Upper lobe of left lung (tissue), 6 donors: ENCODE measurements around the gene BMAL1. TPM values are rescaled to one million over a fixed set of nuclear protein-coding genes. Genes with fewer than 3 reads are reported as not detected.

Experiments
- ATAC-seq, 2 donors: fragments of 200-7000 bp; cut with Tn5 transposase; one replicate each; pipeline ENCODE4 v1.9.1; 2022; ENCODE audit warnings: mild to moderate bottlenecking in 2 of 2, moderate library complexity in 2 of 2; ENCODE audit not compliant: low FRiP score in 2 of 2
- DNase-seq, 2 donors: peaks; one replicate each; pipeline ENCODE4 v3.0.0-alpha.2; 2019 to 2020
- H3K27ac ChIP-seq, 4 donors: fragments of 200-600 bp; sonication (generic); one replicate each; pipeline ENCODE4 v1.5.1; 2016 to 2019
- H3K27me3 ChIP-seq, 4 donors: fragments of 200-600 bp; sonication (generic); one replicate each; pipeline ENCODE4 v1.5.1; 2017 to 2019
- H3K36me3 ChIP-seq, 4 donors: fragments of 200-600 bp; sonication (generic); one replicate each; pipeline ENCODE4 v1.5.1; 2016 to 2019
- H3K4me1 ChIP-seq, 4 donors: fragments of 200-600 bp; sonication (generic); one replicate each; pipeline ENCODE4 v1.5.1; 2018 to 2019
- H3K4me3 ChIP-seq, 4 donors: fragments of 200-600 bp; sonication (generic); one replicate each; pipeline ENCODE4 v1.5.1; 2017 to 2019; ENCODE audit warnings: mild to moderate bottlenecking in 2 of 4, moderate library complexity in 1 of 4
- H3K9me3 ChIP-seq, 4 donors: fragments of 200-600 bp; sonication (generic); one replicate each; pipeline ENCODE4 v1.5.1; 2018 to 2019
- EP300 ChIP-seq, 4 donors: sonication (generic); formaldehyde crosslinking; IDR thresholded peaks; one replicate each; pipeline ENCODE4 v1.5.1; 2017; ENCODE audit warnings: antibody characterized with exemption in 4 of 4, control low read depth in 2 of 4
- POLR2A ChIP-seq, 4 donors: fragments of 450-650 bp; IDR thresholded peaks; one replicate each; pipeline ENCODE4 v1.5.1; 2016 to 2017; ENCODE audit warnings: antibody characterized with exemption in 4 of 4, mild to moderate bottlenecking in 2 of 4
- POLR2AphosphoS5 ChIP-seq, 2 donors: sonication (generic); formaldehyde crosslinking; IDR thresholded peaks; one replicate each; pipeline ENCODE4 v1.5.1; 2017; ENCODE audit warnings: antibody characterized with exemption in 2 of 2
- WGBS, 2 donors: methylation state at CpG; one replicate each; pipeline ENCODE4 v1.1.5; 2017 to 2018; 5-methylcytosine and 5-hydroxymethylcytosine counted together
- total RNA-seq, 6 donors: library from RNA; depleted of rRNA in 4 of 6; stranded (reverse); fragments of >200 nt in 4 of 6; gene quantifications; one replicate each; pipeline versions ENCODE4 v1.1.0 to v1.2.1, GENCODE V29; 2016 to 2021
- TF ChIP-seq, protein P1 (sequence below), 6 experiments: fragments of 450-650 bp in 4 of 6; fragments of 200-600 bp in 2 of 6; sonication (generic) in 2 of 6; IDR thresholded peaks; one replicate each; pipeline ENCODE4 v1.5.1; 2016 to 2019; ENCODE audit warnings: antibody characterized with exemption in 6 of 6
- donor health status: DM: no; HTN: no; CAD: no; lungs with moderate emphysema.
- donor health status: DM: no; HTN: yes; CAD: no; lungs with severe emphysema.

Gene BMAL1
- total RNA-seq, 6 donors from 2014 or later = 16.1 to 57.6 (median 35.7) TPM

DNA sequence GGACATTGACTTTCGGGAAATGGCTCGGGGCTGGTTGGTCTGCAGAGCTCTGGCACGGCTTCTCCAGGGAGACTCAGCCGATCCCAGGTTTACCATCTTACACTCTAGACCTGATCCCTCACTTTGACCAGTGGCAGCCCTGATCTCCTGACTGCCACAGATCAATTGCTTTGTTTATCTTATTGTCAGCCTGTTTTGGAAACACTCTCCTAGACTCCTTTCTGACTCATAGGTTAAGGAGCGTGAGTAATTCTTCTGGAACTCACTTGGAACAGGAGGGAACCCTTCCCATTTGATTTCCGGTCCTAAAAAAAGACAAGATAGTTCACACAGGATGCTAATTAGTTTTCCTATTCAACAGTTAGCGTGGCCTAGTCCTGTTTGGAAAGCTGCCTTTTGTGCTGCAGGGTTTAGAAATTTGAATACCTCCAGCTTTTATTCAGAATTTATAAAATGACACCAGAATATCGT is 16.0 kb upstream of the BMAL1 start:
- H3K4me3 ChIP-seq = no peak overlapping the region
- H3K9me3 ChIP-seq = no peaks in the 10 kb centered on the region
- peaks cover 21 to 26% (median 22%) of the 10 kb centered on the region in 4 donors for H3K4me1 ChIP-seq
- TF ChIP-seq POLR2AphosphoS5 (IDR thresholded peaks at IDR 0.05) = peak in 1 of 2 donors; percentile 22
- TF ChIP-seq EP300 (IDR thresholded peaks at IDR 0.05) = peak in 2 of 4 donors; percentile 1 to 28
- no peak for TF ChIP-seq POLR2A (IDR thresholded peaks at IDR 0.05)
- 38 to 51% methylated on average over 8 of the region's 8 CpGs for WGBS, 2 donors
- no peaks in the 10 kb centered on the region for H3K27me3 ChIP-seq
- H3K27ac ChIP-seq = peak overlapping the region; percentile 32 to 78 (median 55)
- no peaks in the 10 kb centered on the region for H3K36me3 ChIP-seq
- peak; percentile 76 to 90 for ATAC-seq
- DNase-seq = no peak

DNA sequence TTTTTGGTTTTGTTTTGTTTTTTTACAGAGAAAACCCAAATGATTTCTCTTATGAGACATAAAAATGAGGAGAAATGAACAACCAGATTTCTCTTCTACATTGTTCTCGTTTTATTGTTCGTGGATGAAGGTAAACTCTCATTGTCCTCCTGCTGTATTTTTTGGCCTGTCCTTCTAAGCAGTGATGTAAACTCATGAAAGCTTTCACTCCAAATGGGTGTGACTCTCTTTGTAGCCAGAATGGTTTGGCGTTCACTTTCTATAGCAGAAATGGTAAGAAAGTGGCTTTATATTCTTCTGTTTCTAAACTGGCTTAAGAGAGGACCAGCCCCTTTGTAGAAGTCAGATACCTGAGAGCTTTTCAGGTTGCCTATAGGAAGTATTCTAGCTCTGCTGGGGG is 15.5 kb upstream of the BMAL1 start:
- WGBS, 2 donors = 70 to 77% methylated on average over 3 of the region's 3 CpGs
- H3K9me3 ChIP-seq = no peaks in the 10 kb centered on the region
- H3K27me3 ChIP-seq = no peaks in the 10 kb centered on the region
- no peak for TF ChIP-seq POLR2A (IDR thresholded peaks at IDR 0.05)
- TF ChIP-seq POLR2AphosphoS5 (IDR thresholded peaks at IDR 0.05) = no peak
- TF ChIP-seq, protein P1, sequence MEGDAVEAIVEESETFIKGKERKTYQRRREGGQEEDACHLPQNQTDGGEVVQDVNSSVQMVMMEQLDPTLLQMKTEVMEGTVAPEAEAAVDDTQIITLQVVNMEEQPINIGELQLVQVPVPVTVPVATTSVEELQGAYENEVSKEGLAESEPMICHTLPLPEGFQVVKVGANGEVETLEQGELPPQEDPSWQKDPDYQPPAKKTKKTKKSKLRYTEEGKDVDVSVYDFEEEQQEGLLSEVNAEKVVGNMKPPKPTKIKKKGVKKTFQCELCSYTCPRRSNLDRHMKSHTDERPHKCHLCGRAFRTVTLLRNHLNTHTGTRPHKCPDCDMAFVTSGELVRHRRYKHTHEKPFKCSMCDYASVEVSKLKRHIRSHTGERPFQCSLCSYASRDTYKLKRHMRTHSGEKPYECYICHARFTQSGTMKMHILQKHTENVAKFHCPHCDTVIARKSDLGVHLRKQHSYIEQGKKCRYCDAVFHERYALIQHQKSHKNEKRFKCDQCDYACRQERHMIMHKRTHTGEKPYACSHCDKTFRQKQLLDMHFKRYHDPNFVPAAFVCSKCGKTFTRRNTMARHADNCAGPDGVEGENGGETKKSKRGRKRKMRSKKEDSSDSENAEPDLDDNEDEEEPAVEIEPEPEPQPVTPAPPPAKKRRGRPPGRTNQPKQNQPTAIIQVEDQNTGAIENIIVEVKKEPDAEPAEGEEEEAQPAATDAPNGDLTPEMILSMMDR (IDR thresholded peaks at IDR 0.05) = no peak
- no peak for TF ChIP-seq EP300 (IDR thresholded peaks at IDR 0.05)
- H3K4me1 ChIP-seq = peaks cover 21 to 26% (median 22%) of the 10 kb centered on the region in 4 donors
- H3K36me3 ChIP-seq = no peaks in the 10 kb centered on the region
- ATAC-seq (peak in 1 of 2 donors; percentile 41), DNase-seq (no peak)
- H3K4me3 ChIP-seq = no peak overlapping the region
- peak overlapping the region in 3 of 4 donors; percentile 32 to 78 (median 67) for H3K27ac ChIP-seq

DNA sequence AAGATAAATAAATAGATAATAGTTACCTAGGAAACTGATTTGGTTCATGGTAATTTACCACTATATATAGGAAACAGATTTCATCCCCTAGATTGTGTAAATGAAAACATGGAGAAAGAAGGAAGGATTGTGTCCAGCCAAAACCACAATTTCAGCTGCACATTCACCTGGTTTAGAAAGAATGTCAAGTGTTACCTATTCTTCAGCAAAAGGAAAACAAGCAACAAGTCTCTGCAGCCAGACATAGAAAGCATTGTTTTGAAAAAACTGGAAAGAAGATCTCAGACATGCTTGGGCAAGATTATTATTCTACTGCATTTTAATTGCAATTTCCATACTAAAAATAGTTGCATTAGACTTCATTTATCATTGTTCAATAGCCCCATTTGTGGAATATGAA is 8.8 kb upstream of the BMAL1 start:
- Histone ChIP-seq H3K4me1 (peaks cover 0 to 7% (median 0%) of the 10 kb centered on the region in 4 donors), H3K36me3 (no peaks in the 10 kb centered on the region), H3K27ac (no peak overlapping the region), H3K27me3 (no peaks in the 10 kb centered on the region), H3K4me3 (no peak overlapping the region), H3K9me3 (no peaks in the 10 kb centered on the region)
- DNase-seq (no peak), ATAC-seq (no peak)
- TF ChIP-seq POLR2AphosphoS5 (IDR thresholded peaks at IDR 0.05) (no peak), POLR2A (IDR thresholded peaks at IDR 0.05) (no peak), EP300 (IDR thresholded peaks at IDR 0.05) (no peak)
- TF ChIP-seq, protein P1 (IDR thresholded peaks at IDR 0.05) = no peak

DNA sequence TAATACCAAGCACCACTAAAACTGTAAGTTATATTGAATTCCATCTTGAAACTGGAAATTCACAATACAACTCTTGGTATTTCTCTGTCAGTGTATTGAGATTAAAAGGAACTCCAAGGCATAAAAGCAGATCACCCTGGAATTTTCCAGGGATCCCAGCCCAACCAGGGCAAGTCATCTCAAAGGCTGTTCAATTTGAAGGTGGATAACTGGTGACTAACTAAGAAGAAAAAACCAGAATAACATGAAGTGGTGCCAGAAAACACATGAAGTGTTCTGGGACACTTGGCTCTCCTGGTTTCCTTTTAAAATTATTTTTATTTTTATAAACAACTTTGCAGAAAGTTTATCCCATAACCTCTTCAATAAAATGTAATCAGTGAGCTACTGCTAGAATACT is 7.8 kb upstream of the BMAL1 start:
- H3K27me3 ChIP-seq = no peaks in the 10 kb centered on the region
- TF ChIP-seq POLR2AphosphoS5 (IDR thresholded peaks at IDR 0.05) (no peak), POLR2A (IDR thresholded peaks at IDR 0.05) (no peak), EP300 (IDR thresholded peaks at IDR 0.05) (no peak)
- TF ChIP-seq, protein P1 (IDR thresholded peaks at IDR 0.05) = no peak
- no peak overlapping the region for H3K27ac ChIP-seq
- no peaks in the 10 kb centered on the region for H3K9me3 ChIP-seq
- H3K36me3 ChIP-seq = no peaks in the 10 kb centered on the region
- H3K4me3 ChIP-seq = no peak overlapping the region
- H3K4me1 ChIP-seq = peaks cover 0 to 7% (median 0%) of the 10 kb centered on the region in 4 donors
- DNase-seq (no peak), ATAC-seq (no peak)

DNA sequence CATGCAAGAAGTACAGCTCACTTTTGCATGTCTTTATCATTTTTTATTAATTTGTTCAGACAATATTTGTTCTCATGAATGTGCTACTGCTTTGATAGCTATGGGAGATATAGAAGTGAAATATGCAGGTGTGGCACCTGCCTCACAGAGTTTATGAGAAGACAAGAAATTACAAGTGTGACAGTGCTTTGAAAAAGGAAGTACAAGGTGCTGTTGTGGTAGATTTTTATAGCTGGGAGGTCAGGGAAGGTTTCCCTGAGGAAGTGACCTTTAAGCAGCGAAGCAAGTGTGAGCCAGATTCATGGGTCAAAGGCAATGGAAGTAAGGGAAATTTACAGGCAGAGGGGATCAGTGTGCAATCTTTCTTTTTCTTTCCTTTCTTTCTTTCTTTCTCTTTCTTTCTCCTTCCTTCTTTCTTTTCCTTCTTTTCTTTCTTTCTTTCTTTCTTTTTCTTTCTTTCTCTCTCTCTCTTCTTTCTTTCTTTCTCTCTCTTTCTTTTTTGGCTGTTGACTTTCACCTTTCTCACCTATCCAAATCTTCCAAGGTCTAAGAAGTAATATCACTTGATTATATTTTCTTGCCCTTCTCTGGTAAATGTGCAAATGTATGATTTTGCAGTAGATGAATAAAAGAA is 6.4 kb upstream of the BMAL1 start:
- Histone ChIP-seq H3K27ac (no peak overlapping the region), H3K27me3 (no peaks in the 10 kb centered on the region)
- 62 to 65% methylated on average over 1 of the region's 1 CpG for WGBS, 2 donors

More for the DNA sequence above, 6.4 kb upstream of the BMAL1 start:
- H3K4me1 ChIP-seq = peaks cover 0 to 7% (median under 1%) of the 10 kb centered on the region in 4 donors
- TF ChIP-seq POLR2A (IDR thresholded peaks at IDR 0.05) (no peak), EP300 (IDR thresholded peaks at IDR 0.05) (no peak), POLR2AphosphoS5 (IDR thresholded peaks at IDR 0.05) (no peak)
- TF ChIP-seq, protein P1 (IDR thresholded peaks at IDR 0.05) = no peak
- H3K4me3 ChIP-seq = no peak overlapping the region
- no peak for ATAC-seq
- no peaks in the 10 kb centered on the region for H3K9me3 ChIP-seq
- no peaks in the 10 kb centered on the region for H3K36me3 ChIP-seq
- DNase-seq = no peak
